Left lung (tissue), 10 donors: Measurements from ENCODE around the gene PODN. TPM values are rescaled to one million over a fixed set of nuclear protein-coding genes. Genes with fewer than 3 reads are reported as not detected.

ENCODE experiments used
- ATAC-seq: fragments of 200-7000 bp; cut with Tn5 transposase; one replicate; pipeline ENCODE4 v1.9.1; 2020; ENCODE audit warnings: moderate library complexity
- DNase-seq, 4 donors: peaks; one replicate each; pipeline ENCODE4 v3.0.0-alpha.2; 2013 to 2020
- H3K27ac ChIP-seq, 2 donors: fragments of 200-600 bp; sonication (generic) in 1 of 2; one replicate each; pipeline versions ENCODE4 v1.5.0 to v1.8.0; 2020 to 2021
- H3K27me3 ChIP-seq, 2 donors: fragments of 200-600 bp; sonication (generic) in 1 of 2; one replicate each; pipeline versions ENCODE4 v1.5.0 to v1.8.0; 2020 to 2021
- H3K36me3 ChIP-seq, 2 donors: fragments of 200-600 bp; sonication (generic) in 1 of 2; one replicate each; pipeline versions ENCODE4 v1.5.0 to v1.8.0; 2020 to 2021
- H3K4me1 ChIP-seq, 2 donors: fragments of 200-600 bp; one replicate each; pipeline ENCODE4 v1.8.0; 2021
- H3K4me3 ChIP-seq, 2 donors: fragments of 200-600 bp; sonication (generic) in 1 of 2; one replicate each; pipeline versions ENCODE4 v1.5.0 to v1.8.0; 2020 to 2021; ENCODE audit warnings: mild to moderate bottlenecking in 1 of 2
- H3K9me3 ChIP-seq, 2 donors: fragments of 200-600 bp; sonication (generic) in 1 of 2; one replicate each; pipeline versions ENCODE4 v1.5.0 to v1.8.0; 2020 to 2021
- CTCF ChIP-seq, 2 donors: fragments of 200-600 bp; sonication (generic) in 1 of 2; IDR thresholded peaks; one replicate each; pipeline versions ENCODE4 v1.5.0 to v1.8.0; 2021; ENCODE audit warnings: antibody characterized with exemption in 2 of 2
- intact Hi-C, 2 donors: fragments of 100-400 bp; cut with DNase I; formaldehyde crosslinking; loops; one replicate each; pipeline versions ENCODE4 v1.11.2 to v1.14.2; 2022
- polyA plus RNA-seq, 6 donors: library from polyadenylated mRNA; unstranded; fragments of 120-200 nt; gene quantifications; one replicate each; pipeline ENCODE4 v1.2.1, GENCODE V29; 2013; ENCODE audit not compliant: insufficient read length in 6 of 6
- total RNA-seq, 2 donors: library from RNA; stranded (reverse); fragmentation: NEBNext Ultra II Directional; extraction: Animal tissue kit (Norgen Biotek cat#: 25700); gene quantifications; one replicate each; pipeline ENCODE4 v1.2.1, GENCODE V29; 2021
- donor health status: DM: no; HTN: yes; CAD: no.
- donor health status: DM: no; HTN: no; CAD: no.

PODN gene
- total and polyA plus RNA-seq, 8 donors, result 10.5 to 48.8 (median 12.1) TPM

- no peak for TF ChIP-seq CTCF (IDR thresholded peaks at IDR 0.05)
- H3K4me1 ChIP-seq, result no peaks in the 10 kb centered on the region
- H3K36me3 ChIP-seq, result no peaks in the 10 kb centered on the region
- H3K9me3 ChIP-seq, result no peaks in the 10 kb centered on the region
- no peak for ATAC-seq
- no peak overlapping the region for H3K27ac ChIP-seq
- no peaks in the 10 kb centered on the region for H3K27me3 ChIP-seq
- no peak overlapping the region for H3K4me3 ChIP-seq
- intact Hi-C loops, result no loop called here
- DNase-seq, result peak in 1 of 4 donors; percentile 59
These were observed 18.8 kb downstream of the PODN start for GRCh38 chr1:53080769-53081168.

DNA sequence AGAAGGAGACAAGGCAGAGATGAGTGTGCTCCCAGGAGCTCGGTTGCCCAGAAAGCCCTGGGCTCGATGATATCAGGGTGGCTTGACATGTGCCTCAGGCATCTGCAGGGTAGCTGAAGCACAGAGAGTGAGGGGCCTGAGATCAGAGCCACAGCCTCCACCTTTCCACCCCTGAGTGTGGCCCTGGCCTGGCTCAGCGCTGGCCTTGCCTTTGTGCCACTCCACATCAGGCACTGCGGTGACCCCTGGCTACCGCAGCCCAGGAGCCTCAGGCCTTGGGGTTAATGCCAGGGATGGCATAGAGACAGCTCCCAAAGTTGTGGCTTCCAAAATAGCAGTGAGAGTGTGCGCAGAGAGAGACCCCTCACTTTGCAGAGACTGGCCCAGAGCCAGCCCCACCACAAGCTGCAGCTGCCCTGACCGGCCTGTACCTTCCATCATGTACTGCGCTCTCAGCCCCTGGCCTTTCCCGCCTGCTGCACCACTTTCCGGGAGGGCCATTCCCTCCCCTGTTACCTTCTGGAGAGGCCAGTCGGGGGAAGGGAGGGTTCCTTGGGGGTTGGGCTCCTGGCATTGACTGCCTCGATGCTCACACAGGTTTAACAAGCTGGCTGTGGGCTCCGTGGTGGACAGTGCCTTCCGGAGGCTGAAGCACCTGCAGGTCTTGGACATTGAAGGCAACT is 19.5 kb downstream of the PODN start:
- ATAC-seq (no peak), DNase-seq (peak in 1 of 4 donors; percentile 65)
- H3K36me3 ChIP-seq, result no peaks in the 10 kb centered on the region
- no peaks in the 10 kb centered on the region for H3K27me3 ChIP-seq
- no peak overlapping the region for H3K27ac ChIP-seq
- no peaks in the 10 kb centered on the region for H3K9me3 ChIP-seq
- no peak for TF ChIP-seq CTCF (IDR thresholded peaks at IDR 0.05)
- H3K4me1 ChIP-seq, result no peaks in the 10 kb centered on the region
- no peak overlapping the region for H3K4me3 ChIP-seq
- intact Hi-C loops, result no loop called here

- Histone ChIP-seq H3K27ac (no peak overlapping the region), H3K4me3 (no peak overlapping the region), H3K9me3 (no peaks in the 10 kb centered on the region), H3K36me3 (no peaks in the 10 kb centered on the region), H3K27me3 (no peaks in the 10 kb centered on the region), H3K4me1 (no peaks in the 10 kb centered on the region)
- no peak for TF ChIP-seq CTCF (IDR thresholded peaks at IDR 0.05)
- DNase-seq (peak in 1 of 4 donors; percentile 24), ATAC-seq (no peak)
- intact Hi-C loops, result no loop called here
These were observed 20.9 kb downstream of the PODN start for GRCh38 chr1:53082826-53083455.

DNA sequence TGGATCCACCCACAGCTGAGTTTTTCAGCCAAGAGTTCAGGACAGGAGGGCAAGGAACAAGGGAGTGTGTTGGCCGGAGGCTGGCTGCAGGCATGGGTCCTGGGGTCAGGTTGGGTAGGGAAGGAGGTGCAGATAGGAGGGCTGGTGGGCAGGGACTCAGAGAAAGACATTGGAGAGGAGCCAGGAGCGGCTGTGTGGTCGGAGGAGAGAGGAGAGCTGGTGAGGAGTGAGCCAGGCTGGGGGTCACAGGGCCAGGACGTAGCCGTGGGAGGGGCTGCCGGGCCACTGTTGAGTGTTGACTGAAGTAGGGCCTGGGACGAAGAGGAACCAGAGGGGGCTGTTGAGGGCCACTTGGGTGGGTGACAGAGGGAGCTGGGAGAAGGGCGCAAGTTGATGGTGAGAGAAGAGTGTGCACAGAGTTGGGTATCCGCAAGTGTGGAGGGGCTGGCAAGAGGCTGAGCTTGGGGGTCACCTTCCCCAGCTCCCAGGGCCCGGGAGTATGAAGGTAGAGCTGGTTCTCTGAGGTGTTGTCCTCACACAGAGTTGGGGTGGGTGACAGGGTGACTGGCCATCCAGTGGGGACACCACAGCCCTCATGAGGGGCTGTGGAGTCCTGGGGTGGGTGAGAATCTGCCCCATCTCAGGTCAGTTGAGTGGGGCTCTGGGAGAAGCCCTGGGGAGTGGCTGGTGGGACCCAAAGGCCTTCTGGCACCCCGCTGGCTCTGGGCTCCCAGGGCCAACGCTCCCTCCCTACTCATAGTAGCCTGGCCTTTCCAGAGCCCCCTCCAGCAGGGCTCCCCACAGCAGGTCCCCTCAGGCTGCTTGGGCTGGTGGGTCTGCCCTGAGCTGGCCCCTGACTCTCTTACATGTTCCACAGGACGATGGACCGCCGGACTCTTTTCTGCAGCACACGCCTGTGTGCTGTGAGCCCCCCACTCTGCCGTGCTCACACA is 21.9 kb downstream of the PODN start:
- intact Hi-C loops, result no loop called here
- Histone ChIP-seq H3K36me3 (no peaks in the 10 kb centered on the region), H3K27ac (no peak overlapping the region), H3K4me3 (no peak overlapping the region), H3K27me3 (no peaks in the 10 kb centered on the region), H3K9me3 (no peaks in the 10 kb centered on the region), H3K4me1 (no peaks in the 10 kb centered on the region)
- peak in 1 of 4 donors; percentile 70 for DNase-seq
- no peak for ATAC-seq
- no peak for TF ChIP-seq CTCF (IDR thresholded peaks at IDR 0.05)

- no peak for TF ChIP-seq CTCF (IDR thresholded peaks at IDR 0.05)
- no peaks in the 10 kb centered on the region for H3K27me3 ChIP-seq
- no peaks in the 10 kb centered on the region for H3K36me3 ChIP-seq
- no peaks in the 10 kb centered on the region for H3K9me3 ChIP-seq
- H3K4me1 ChIP-seq, result no peaks in the 10 kb centered on the region
- intact Hi-C loops, result no loop called here
- DNase-seq (peak in 1 of 4 donors; percentile 51), ATAC-seq (no peak)
- no peak overlapping the region for H3K27ac ChIP-seq
- H3K4me3 ChIP-seq, result no peak overlapping the region
These were observed 22.6 kb downstream of the PODN start for GRCh38 chr1:53084589-53084971.
